CD4-positive, alpha-beta T cell treated with Interleukin-2 at 100 ng/mL for 4 hours (primary cell): ENCODE measurements around the gene LRRC4C.
"Not testable (repeated sequence)": the region's sequence is repeated elsewhere in the genome, so short reads cannot be mapped to it uniquely, and the experiment has no call there.

Experiments used
- DNase-seq: peaks from one replicate; pipeline ENCODE4 v3.0.0-alpha.2; 2020; ENCODE audit warnings: low spot score

LRRC4C gene

GRCh38 chr11:40167805-40168204 is 1291.6 kb downstream of the LRRC4C start:
- not testable (repeated sequence) for DNase-seq

- no peak for DNase-seq
Measured at GRCh38 chr11:40166892-40167291, 1292.6 kb downstream of the LRRC4C start.

DNA sequence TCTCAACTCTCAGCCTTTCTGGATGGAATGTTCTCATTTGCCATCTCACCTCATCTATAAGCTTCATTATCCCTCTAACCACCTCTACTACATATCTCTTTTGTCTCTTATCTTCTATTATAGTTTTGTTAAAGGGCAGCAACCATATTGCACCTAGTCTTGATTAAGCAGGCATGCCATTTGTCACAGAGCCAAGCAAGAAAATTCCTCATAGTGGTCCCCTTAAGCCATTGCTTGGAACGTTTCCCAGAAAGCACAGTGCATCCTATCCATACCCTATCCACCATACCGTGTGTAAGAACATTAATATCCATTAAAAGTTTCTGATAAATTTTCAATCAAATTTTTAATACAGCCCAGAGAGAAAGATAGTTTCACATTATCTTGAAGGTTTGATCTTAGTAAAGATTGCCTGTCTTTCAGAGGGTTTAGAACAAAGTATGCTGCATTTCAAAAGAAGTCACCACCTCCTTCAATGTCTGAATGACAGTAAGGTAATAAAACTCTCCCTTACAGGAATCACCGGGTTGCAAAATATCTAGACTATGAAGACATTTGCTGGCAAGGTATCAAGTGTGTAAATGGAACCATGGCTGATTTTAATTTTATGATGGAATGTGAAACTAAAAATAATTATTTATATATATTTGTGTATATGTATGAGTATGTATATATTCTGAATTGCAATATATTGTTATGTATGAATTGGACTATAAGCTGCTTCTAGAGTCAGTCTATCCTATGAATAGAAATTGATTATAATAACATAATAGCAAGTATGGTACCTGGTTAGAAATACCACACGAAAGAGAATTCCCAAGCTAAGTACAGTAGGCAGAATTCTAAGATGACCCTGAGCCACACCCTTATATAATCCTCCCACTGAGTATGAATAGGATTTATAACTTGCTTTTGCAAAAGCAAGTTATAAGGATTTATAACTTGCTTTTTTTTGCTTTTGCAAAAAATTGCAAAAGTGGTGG is 1296.3 kb downstream of the LRRC4C start:
- no peak for DNase-seq

DNA sequence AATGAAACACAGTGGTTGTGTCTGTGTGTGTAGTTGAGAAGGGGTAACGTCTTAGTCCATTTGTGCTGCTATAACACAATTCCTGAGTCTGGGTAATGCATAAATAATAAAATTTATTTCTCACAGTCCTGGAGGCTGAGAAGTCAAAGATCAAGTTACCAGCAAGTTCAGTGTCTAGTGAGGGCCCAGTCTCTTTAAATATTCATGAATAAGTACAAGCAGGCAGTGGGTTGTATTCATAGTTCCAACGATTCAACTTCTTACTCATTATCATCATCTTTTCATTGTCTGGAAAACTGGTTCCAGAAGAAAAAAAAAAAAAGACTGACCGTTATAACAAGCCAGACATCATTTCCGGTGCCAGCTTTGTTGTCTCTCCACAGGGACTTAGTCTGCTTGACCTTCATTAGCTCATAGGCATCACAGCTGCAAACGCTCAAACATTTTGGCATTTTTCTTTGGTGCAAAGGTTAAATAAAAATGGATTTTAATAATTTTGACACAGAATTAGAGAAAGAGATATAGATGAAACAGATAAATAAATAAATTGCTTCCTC is 1297.5 kb downstream of the LRRC4C start:
- no peak for DNase-seq

GRCh38 chr11:40160418-40160817 is 1299.0 kb downstream of the LRRC4C start:
- no peak for DNase-seq

- no peak for DNase-seq
Measured at GRCh38 chr11:40149721-40150120, 1309.7 kb downstream of the LRRC4C start.

DNA sequence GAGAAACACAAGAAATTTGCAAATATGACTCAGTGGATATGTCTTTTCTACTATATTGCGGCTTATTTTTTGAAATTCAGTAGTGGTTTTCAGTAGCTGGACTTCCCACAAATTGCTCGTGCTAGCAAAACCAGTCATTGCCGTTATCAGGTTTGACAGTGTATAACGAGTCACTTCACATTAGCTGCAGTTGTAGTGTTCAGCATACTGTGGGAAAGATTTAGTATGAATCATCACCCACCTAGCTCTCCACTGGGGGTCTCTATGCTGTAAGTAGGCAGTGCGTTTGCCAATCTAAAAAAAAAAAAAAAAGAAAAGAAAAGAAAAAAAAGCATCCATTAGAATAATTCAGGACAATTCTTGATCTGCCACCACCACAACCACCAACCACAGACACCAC is 1318.9 kb downstream of the LRRC4C start:
- no peak for DNase-seq

DNA sequence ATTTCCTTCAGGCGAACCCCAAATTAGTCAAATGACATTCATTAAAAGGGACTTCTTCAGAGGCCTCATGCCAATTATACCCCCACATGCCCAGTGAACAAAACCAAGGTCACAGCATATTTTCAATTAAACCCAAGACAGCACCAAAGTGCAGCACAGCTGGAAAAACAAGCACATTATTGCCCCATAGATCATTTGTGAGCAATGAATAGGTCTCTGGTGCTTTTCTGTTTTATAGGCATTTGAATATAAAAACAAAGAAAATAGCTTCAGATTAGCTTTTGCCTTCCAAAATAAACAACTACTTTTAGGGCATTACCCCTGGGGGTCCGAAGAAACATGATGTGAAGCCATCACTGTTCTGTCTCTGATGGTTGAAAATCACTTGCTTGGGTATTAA is 1319.9 kb downstream of the LRRC4C start:
- no peak for DNase-seq

DNA sequence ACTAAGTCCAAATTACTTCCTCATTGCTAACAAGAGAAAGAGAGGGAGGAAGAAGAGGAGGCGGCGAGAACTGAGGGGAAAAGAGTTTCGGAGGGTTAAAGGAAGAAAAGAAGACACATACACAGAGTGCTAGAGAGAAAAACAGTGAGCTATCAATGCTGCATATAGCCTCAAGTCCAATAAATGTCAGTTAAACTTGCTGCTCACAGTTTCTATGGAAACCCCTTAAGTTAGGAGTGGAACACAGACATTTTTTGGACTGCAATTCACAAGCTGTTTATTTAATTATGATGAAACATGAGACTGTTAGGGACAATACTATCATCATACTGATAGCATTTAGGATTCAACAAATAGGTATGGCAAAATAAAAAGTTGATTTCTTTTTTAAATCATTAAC is 1320.4 kb downstream of the LRRC4C start:
- no peak for DNase-seq

GRCh38 chr11:40134820-40135570 is 1324.5 kb downstream of the LRRC4C start:
- no peak for DNase-seq

DNA sequence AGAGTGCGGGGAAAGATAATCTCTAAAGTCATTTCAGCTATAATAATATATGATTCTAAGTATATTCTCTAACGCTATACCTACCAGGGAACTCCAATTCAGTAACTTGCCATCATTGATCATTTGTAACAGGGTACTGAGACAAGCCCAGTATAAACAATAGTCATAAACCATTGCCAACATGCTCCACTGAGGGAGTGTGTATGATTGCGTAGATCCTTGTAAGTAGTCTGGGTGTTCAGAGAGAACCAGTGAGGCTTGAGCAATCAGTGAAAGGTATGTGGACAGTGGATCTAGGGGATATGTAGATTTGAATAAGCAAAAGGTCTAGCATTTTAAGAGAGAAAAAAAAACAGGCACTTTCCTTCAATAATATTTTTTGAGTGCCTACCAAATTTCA is 1326.0 kb downstream of the LRRC4C start:
- no peak for DNase-seq

- no peak for DNase-seq
Measured at GRCh38 chr11:40132912-40133311, 1326.5 kb downstream of the LRRC4C start.

GRCh38 chr11:40130427-40130826 is 1329.0 kb downstream of the LRRC4C start:
- DNase-seq: no peak

DNA sequence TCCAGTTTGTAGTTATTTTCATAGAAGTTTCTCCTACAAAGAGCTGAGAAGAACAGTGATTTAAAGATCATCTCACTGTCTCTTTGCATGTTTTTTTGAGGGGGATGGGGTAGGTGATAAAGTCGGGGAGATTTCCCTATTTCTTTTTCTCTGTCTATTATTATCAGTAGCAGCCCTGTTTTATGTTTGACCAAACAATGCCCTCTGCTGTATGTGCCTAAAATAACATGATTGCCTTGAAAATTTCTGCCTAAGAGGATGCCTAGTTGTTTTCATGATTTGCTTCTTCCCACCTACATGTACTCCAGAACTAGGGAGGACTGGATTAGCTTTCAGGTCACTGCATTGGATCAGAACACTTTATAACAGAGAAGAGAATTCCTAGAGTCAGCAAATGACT is 1330.2 kb downstream of the LRRC4C start:
- no peak for DNase-seq

DNA sequence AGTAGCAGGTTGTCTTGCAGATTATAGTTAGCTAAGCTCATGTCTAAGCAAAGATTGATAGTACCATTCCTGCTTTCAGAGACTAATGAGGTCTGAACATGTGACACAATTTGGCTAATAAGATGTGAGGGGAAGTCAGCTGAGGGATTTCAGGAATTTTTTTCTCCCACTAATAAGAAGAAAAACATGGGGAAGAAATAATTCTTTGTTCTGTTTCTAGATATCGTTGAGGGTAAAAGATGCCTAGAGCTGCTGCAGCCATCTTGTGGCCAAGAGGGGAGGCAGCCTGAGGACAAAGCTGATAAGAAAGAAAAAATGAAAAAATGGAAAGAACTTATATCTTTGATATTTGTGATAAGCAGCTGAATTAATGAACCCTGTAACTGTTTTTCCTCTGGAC is 1334.4 kb downstream of the LRRC4C start:
- DNase-seq: no peak

DNA sequence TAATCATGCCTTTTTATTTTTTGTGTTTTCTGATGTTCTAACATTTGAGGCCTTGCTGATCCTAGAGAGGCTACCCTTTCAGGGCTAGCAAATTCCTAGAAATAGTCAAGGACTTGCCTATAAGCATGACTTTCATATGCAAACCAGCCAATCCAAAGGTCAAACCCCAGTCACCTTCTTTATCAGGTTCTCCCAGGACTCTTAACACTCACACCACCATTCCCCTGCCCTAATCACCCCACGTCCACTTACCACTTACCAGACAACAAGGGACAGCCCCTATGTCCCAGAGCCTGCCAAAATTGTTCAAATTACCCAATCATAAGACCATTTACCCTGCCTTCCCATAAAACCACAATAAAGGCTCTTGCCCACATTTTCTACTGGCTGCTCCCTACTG is 1339.8 kb downstream of the LRRC4C start:
- no peak for DNase-seq

DNA sequence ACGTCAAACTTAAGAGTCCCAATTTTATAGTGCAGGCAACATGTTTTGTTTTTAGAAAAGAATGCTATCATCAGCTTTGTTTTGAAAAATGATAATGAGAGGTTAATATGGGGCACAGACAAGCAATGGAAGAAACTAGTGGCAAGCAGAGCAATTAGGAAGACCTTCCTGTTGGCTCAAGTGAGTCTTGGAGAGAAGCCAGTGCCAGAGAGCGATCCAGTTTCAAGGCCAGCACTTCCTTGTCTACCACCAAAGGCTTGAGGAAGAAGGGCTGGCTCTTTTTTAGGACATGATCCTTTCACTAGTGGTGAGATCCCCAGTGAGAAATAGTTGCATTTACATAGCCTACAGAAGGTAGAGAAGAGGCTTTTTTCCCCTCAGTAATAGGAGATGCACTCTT is 1340.7 kb downstream of the LRRC4C start:
- DNase-seq: no peak

- no peak for DNase-seq
Measured at GRCh38 chr11:40118026-40118425, 1341.4 kb downstream of the LRRC4C start.

- no peak for DNase-seq
Measured at GRCh38 chr11:40104941-40105550, 1354.4 kb downstream of the LRRC4C start.

- no peak for DNase-seq
Measured at GRCh38 chr11:40100781-40101180, 1358.7 kb downstream of the LRRC4C start.

DNA sequence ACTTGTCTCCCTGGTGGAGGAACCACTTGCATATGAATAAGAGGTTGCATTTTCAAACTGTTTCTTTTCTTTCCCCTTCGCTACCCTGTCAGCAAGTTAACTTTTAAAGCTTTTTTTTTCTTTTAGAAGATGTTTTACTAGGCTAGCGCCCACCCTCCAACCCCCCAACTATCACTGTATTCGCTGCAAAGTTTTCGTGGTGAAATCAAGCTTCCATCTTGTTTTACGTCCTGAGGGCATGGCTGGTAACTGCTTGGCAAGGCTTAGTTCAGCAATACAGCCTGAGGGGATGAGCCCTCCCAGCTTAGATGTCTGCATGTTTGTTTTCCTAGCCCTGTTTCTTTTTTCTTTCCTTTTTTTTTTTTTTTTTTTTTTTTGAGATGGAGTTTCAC is 1359.3 kb downstream of the LRRC4C start:
- DNase-seq: no peak

- no peak for DNase-seq
Measured at GRCh38 chr11:40099426-40100161, 1359.9 kb downstream of the LRRC4C start.
